Activated T-helper 1 cell treated with Interleukin-2 at 50 U/mL for 16 hours (primary cell): ENCODE results near the gene TMEM273.

Experiments used
- DNase-seq: peaks from one replicate; pipeline ENCODE4 v3.0.0-alpha.2; 2020; ENCODE audit warnings: low read depth

The TMEM273 gene

DNA sequence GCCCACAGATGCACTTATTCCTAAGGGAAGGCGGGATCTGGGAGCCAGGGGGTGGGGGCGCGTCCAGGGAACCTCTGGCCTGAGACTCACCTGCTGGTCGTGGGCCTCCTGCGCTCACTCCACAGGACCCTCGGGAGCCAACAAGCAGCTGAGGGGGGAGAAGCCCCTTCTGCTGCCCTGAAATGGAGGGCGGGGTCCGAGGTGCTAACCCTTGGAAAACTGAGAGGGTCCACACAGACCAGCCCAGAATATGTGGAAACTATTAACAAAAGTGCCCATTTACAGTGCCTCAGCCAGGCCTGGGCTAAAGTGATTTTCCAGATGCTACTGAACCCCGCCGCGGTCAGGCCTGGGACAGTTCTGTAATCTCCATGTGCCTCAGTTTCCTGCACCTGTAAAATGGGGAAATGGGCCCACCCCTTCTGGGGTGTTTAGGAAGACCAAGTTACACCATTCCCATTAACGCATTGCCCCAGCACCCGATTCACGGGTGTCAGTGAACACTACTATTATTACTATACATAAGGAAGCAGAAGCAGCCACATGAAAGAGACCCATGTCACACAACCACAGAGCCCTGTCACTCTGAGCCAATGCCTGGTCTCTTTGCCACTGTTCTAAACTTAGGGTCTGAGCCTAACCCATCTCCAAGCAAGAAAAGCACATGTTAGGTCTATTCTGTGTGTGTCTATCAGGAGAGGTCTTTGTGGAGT lies 72.2 kb downstream of the TMEM273 start:
- DNase-seq, result no peak

DNA sequence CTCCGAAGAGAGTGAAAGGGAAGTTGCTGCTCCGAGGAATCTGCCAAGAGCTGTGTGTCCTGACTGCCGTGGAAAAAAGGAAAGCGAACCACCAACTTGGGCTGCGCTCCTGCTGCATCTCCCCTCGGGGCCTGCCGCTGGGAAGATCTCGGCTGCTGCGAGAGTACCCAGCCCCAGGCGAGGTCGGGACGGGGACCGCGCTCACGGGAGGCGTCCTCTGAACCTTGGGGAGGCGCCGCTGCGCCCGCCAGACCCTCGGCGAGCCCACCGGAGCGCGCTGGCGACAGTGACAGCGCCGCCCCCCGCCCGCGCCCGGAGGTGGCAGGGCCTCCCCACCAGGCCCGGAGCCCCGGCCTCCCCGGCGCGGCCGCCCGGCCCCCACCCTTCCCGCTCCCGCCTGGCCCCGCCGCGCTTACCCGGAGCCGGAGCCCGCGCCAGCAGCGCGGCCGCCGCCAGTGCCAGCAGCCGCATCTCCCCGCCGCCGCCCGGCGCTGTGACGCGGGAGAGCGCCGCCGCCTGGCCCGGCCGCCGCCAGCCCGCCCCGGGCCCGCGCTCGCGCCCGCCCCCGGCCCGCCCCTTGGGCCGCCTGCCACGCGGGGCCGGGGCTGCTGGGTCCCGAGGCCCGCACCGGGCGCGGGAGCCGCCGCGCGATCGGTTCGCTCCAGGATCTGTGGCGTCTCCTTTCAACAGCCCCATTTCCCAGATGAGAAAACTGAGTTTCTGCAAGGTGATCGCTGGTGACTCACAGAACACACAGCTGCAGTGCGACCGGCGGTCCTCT lies 73.0 kb downstream of the TMEM273 start, which contains the start of gene VSTM4:
TSS of gene VSTM4 (minus strand) at position 508 of the 781 bp plus-strand sequence. CDS start at position 471, 37 bp downstream.
- no peak for DNase-seq

DNA sequence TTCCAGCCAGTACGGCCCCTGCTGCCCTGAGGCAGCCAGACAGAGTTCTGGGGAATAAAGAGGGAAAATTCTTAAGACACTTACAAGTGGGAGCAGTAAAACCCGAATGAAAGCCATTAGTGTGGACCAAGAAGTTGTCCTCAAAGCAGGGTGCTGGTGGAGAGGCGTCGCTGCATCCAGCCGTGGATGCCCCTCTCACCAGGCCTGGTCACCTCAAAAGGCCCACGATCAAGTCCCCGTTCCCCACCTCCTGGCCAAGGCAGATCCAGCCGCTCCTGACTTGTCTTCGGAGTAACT lies 73.5 kb downstream of the TMEM273 start:
- no peak for DNase-seq

DNA sequence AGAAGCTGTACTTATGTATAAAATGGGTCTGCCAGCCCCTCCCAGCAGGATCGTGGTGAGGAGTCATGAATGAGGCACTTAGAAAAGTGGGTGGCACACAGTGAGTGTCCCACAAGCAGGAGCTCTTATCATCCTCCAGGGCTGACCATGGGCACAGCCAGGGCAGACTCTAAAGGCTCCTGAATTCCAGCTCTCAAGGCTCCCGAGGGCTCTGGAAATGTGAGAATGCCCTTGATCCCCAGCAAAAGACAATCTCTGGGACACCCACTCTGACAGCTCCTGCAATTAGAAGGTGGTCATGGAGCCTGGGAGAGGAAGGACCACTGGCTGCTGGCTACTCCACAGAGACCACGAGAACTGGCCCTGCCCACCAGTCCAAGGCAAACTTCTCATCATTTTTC lies 74.5 kb downstream of the TMEM273 start:
- no peak for DNase-seq

DNA sequence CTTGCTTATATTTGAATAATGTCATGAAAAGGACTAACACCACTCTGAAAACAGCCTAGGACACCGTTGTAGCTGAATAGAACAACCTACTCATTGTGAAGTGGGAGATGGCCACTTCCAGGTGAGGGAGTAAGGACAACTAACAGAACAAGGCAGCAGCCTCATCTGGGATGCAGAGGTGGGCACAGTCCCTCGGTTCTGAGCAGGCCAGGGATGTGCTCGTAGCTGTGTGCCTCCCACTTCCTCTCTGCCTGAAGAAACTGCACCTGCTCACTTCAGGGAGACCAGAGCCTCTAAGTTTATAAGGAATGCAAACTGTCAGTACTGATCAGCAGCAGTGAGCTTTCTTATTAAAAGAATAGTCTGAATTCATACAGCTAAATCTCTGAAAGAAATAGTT lies 75.3 kb downstream of the TMEM273 start:
- DNase-seq, result no peak

DNA sequence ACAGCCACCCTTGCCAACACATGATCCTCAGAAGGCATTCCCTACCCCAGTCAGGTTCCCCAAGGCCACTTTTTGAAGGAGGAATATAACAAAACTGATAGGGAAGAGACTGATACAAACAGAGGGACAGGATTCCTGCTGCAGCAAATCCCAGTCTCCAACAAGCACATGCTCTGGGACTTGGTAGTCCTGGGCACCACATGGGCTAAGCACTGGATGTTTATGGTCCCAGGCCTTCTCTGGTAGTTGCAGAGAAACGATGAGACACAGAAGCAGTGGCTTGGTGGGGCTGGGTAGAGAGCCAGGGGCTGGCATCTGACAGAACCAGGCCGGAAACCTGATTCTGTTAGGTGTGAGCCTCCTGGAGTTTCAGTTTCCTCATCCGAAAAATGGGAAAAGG lies 76.1 kb downstream of the TMEM273 start:
- DNase-seq, result no peak

DNA sequence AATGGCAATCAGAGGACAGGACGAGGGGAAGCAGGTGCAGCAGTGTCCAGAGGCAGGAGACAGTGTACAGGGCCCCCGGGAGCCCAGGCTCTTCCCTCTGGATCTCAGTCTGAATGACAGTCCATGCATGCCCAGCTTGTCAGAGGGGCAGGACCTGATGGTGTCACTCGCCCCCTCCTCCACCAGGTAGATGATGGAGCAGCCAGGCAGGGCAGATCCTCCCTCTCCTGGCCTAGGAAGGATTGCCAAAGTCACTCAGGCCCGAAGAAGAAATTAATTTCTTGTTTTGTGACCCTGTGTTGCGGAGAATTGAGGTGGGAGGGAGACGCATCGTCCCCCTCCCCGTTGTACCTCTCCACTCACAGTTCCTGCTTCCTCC lies 76.9 kb downstream of the TMEM273 start:
- no peak for DNase-seq

DNA sequence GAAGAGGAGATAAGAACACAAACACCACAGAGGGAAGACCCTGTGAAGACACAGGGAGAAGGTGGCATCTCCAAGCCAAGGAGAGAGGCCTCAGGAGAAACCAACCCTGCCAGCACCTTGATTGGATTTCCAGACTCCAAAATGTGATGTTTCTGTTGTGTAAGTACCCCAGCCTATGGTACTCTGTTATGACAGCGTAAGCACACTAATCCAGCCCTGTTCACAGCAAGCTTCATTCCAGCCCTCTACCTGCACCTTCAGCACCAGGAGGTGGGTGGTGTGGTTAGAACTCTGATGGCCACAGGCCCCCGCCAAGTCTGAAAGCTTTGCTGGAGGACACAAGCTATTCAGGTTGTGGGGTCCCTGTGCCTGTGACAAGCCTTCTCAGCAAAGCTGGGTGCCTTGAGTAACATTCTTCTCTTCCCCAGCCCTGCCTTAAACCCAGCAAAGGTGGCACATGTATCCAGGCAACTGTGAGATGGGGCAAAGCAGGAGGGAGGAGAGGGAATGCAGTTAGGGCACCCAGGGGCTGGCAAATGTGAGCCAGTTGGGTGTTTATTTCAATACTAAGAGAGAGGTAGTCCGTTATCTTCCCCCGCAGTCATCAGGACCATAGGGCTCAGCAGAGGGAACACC lies 77.4 kb downstream of the TMEM273 start:
- no peak for DNase-seq

DNA sequence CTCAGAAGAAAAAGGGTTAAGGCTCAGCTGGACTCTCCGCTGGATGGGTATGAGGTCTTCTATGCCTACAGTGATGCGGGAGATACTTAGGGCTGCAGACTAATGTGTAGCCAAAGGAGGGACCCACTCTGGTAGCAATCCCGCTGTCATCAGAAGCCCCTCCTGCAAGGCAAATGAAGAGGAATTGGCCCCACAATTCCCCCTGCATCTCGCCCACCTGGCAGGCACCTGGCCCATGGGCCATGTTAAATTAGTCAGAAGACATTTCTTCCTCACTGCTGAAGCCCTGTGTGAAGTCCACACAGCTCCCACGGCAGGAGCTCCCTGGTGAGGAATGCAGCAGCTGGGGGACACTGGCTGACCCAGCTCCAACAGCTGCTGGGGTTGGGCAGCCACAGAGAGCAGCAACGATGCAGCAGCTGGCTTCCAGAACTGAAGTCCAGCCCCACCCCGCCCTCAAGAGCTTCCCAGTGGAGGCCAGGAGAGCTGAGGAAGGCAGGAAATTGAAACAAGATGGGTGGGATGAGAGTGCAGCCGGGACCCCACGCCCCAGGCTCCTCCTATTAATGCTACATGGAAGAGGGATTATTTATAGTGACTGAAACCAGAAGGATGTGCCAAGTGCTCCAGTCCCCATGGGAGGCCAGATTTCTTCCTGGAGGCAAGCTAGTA lies 78.4 kb downstream of the TMEM273 start:
- DNase-seq, result no peak

DNA sequence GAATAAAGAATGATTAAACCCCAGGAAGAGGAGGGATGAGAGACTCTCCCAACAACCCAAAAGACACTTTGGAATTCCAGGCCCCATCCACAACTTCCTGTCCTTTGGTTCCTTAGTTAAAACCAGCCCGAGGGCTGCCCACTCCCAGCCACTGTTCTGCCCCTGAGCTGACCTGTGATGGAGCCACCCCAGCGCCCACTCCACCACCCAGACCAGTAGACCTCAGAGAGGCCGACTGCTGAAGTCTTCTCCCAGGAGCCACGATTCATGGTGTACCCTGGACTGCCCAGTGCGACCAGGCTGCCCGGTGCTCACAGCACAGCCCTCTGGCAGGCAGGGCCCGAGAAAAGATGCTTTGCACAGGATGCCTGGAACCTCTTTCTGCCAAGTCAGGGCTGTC lies 79.5 kb downstream of the TMEM273 start:
- DNase-seq, result no peak

DNA sequence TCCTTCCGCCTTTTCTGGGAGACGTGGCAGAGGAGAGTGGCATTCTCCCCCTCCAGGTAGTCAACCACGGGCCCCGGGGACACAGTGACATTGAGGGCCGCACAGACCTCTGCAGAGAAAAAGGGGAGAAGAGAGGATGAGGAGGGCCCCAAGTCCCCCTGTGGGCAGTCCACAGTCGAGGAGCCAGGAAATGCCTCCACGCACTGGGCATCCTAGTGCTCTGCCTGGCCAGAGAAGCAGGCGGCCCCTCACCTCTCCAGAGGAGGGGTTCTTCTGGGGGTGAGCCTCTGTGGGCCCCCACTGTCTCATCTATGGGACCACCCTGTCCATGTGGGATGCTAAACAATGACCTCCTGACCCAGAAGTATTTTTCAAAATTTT lies 80.3 kb downstream of the TMEM273 start:
- no peak for DNase-seq

DNA sequence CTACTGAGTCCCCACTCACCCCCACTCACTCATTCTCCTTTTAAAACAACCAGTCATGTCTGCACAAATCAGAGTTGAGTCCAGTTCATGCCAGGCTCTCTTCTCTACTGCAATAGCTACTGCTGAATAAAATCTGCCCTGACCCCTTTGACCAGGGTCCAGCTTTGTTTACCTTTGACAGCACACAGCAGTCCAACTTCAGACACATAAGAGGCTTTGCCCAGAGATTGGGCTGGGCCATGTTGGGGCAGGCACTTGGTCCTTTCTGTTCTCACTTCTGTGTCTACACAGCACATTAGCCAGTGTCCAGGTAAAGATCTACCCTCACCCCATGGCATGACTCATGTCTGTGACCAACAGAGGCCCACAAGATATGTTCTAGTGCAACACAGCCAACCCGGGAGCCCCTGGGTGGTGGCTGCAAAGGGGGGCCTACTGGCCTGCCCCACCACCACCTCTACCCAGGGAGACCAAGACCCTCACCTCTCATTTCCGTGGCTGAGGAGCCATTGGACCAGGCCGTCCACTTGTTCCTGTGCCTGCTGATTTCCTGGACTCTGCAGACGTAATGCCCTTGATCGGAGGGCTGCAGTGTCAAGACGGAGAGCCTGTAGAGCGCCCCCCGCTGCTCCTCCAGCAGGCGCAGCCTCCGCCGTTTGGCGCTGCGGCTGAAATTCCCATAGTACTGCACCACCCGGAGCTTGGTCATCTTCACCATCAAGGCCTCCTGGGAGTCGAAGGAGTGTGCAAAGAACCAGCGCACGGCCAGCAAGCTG lies 80.9 kb downstream of the TMEM273 start:
- DNase-seq, result no peak

DNA sequence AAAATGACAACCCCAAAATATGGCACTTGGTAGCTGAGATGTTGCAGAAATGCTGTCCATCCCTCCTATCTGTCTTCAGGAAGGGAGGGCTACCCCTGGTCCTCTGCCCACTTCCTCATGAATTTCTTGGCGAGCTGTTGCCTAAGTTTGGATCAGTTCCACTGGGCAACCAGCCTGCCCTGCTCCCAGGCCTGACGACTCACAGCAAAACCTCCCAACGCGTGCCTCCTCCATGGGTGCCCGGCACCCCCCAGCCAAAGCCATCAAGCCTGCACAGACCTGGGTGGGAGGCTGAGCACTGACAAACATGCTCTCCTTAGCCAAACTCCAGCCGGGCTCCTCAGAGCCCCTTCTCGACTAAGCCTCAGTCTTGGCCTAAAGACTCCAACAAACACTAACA lies 81.7 kb downstream of the TMEM273 start:
- DNase-seq, result no peak

DNA sequence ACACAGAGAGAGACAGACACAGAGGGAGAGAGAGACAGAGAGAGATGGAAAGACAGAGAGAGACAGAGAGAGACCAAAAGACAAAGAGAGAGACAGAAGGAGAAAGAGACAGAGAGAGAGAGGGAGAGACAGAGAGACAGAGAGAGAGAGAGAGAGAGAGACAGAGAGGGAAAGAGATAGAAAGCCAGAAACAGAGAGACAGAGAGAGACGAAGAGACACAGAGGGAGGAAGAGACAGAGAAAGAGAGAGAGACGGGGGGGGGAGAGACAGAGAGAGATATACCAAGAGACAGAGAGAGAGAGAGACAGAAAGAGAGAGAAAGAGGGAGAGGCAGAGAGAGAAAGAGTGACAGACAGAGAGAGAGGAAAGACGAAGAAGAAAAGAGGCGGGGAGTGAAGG lies 83.1 kb downstream of the TMEM273 start:
- DNase-seq, result no peak
